HCT116 (cell line): ENCODE data around the gene SMS. TPM values are rescaled to one million over a fixed set of nuclear protein-coding genes. Genes with fewer than 3 reads are reported as not detected.

Source experiments
- ATAC-seq: fragments of 200-7000 bp; cut with Tn5 transposase; 2 replicates; pipeline ENCODE4 v1.9.1; 2020; ENCODE audit warnings: mild to moderate bottlenecking, moderate library complexity
- Bru-seq: library from RNA; stranded (reverse); fragments of 400-500 nt; gene quantifications from one replicate; lab custom pipeline; 2021; lab: Mats Ljungman, UMichigan
- BruChase-seq, 2 experiments: library from RNA; stranded (reverse); fragments of 400-500 nt; gene quantifications; one replicate each; lab custom pipeline; 2021; lab: Mats Ljungman, UMichigan
- BruUV-seq: library from RNA; stranded (reverse); fragments of 400-500 nt; replicated peaks from 2 replicates; lab custom pipeline; 2021; lab: Mats Ljungman, UMichigan
- CTCF ChIA-PET: fragments of 300-600 bp; sonication (Branson Sonifier 250); formaldehyde crosslinking; loops from one replicate; lab custom pipeline; 2021; ENCODE audit warnings: antibody characterized with exemption; lab: Charles Lee
- POLR2A ChIA-PET: fragments of 300-600, 350-600 bp; sonication (Branson Sonifier 250); formaldehyde crosslinking; loops from one replicate; lab custom pipeline; 2021; ENCODE audit warnings: antibody characterized with exemption; lab: Charles Lee
- RAD21 ChIA-PET, 2 experiments: fragments of 300-600 bp; sonication (Branson Sonifier 250); formaldehyde crosslinking; loops; one replicate each; lab custom pipeline; 2023; ENCODE audit warnings: low total read pairs in 2 of 2; ENCODE audit not compliant: uncharacterized antibody in 2 of 2, unreplicated experiment in 2 of 2, low non-redundant PET in 1 of 2; lab: Charles Lee
- DNase-seq: peaks from one replicate; pipeline ENCODE4 v3.0.0-alpha.2; 2010; ENCODE audit warnings: low read depth, low spot score
- H2AFZ ChIP-seq: fragments of 200-600 bp; shearing (Covaris generic), sonication (generic); 2 replicates; pipeline ENCODE4 v1.6.1; 2017; ENCODE audit warnings: low read depth, mixed run types, mixed read lengths, antibody characterized with exemption, low read length; ENCODE audit not compliant: poor library complexity, severe bottlenecking
- H3K27ac ChIP-seq: 2 replicates; pipeline ENCODE4 v1.5.1; 2012; ENCODE audit warnings: low read depth, low read length
- H3K27me3 ChIP-seq: fragments of 200-600 bp; sonication (generic); 2 replicates; pipeline ENCODE4 v1.6.1; 2016; ENCODE audit warnings: mixed run types, low read length, mixed read lengths; ENCODE audit not compliant: insufficient read depth
- H3K36me3 ChIP-seq, 2 experiments: fragments of 200-500 bp in 1 of 2; fragments of 200-600 bp in 1 of 2; sonication (Bioruptor generic) in 1 of 2; sonication (generic) in 1 of 2; 2 replicates each; pipeline versions ENCODE4 v1.5.1 to v1.6.1; 2014 to 2016; ENCODE audit warnings: low read length in 2 of 2, inconsistent platforms in 1 of 2, mixed read lengths in 1 of 2, mixed run types in 1 of 2; ENCODE audit not compliant: insufficient read depth in 2 of 2, control insufficient read depth in 1 of 2
- H3K4me1 ChIP-seq, 2 experiments: fragments of 200-600 bp in 1 of 2; sonication (generic) in 1 of 2; 2 replicates each; pipeline versions ENCODE4 v1.5.1 to v1.6.1; 2012 to 2017; ENCODE audit warnings: low read length in 2 of 2, inconsistent platforms in 1 of 2, mild to moderate bottlenecking in 1 of 2, mixed read lengths in 1 of 2, mixed run types in 1 of 2, moderate library complexity in 1 of 2; ENCODE audit not compliant: insufficient read depth in 2 of 2, control insufficient read depth in 1 of 2
- H3K4me2 ChIP-seq: fragments of 200-600 bp; sonication (generic); 2 replicates; pipeline ENCODE4 v1.6.1; 2017; ENCODE audit warnings: mixed run types, low read length, mixed read lengths
- H3K4me3 ChIP-seq, 2 experiments: fragments of 200-600 bp in 1 of 2; sonication (generic) in 1 of 2; replicated peaks in 1 of 2; 2 replicates each; pipeline ENCODE4 v1.5.1; 2011 to 2016; ENCODE audit warnings: low read length in 2 of 2, control low read depth in 1 of 2, low read depth in 1 of 2, mild to moderate bottlenecking in 1 of 2, mixed read lengths in 1 of 2, mixed run types in 1 of 2
- H3K79me2 ChIP-seq: fragments of 200-600 bp; sonication (generic); 2 replicates; pipeline ENCODE4 v1.6.1; 2017; ENCODE audit warnings: mild to moderate bottlenecking, mixed run types, low read length, moderate library complexity, mixed read lengths; ENCODE audit not compliant: insufficient read depth
- H3K9ac ChIP-seq: fragments of 200-600 bp; sonication (generic); 2 replicates; pipeline ENCODE4 v1.6.1; 2016; ENCODE audit warnings: low read length, mixed read lengths
- H3K9me2 ChIP-seq: fragments of 200-600 bp; sonication (generic), shearing (Covaris generic); 2 replicates; pipeline ENCODE4 v1.6.1; 2017; ENCODE audit warnings: mixed run types, mild to moderate bottlenecking, moderate library complexity; ENCODE audit not compliant: insufficient read depth
- H3K9me3 ChIP-seq, 2 experiments: fragments of 200-500 bp in 1 of 2; fragments of 200-600 bp in 1 of 2; sonication (Bioruptor generic) in 1 of 2; sonication (generic) in 1 of 2; 2 replicates each; pipeline ENCODE4 v1.6.1; 2014 to 2017; ENCODE audit warnings: low read length in 2 of 2, mixed read lengths in 2 of 2, inconsistent platforms in 1 of 2, low read depth in 1 of 2, mild to moderate bottlenecking in 1 of 2, mixed run types in 1 of 2, moderate library complexity in 1 of 2; ENCODE audit not compliant: control insufficient read depth in 1 of 2, insufficient read depth in 1 of 2
- H4K20me1 ChIP-seq: fragments of 200-600 bp; sonication (generic), shearing (Covaris generic); 2 replicates; pipeline ENCODE4 v1.6.1; 2017; ENCODE audit warnings: mixed run types, mild to moderate bottlenecking, moderate library complexity; ENCODE audit not compliant: insufficient read depth
- EGR1 ChIP-seq: IDR thresholded peaks from 2 replicates; pipeline ENCODE4 v1.6.1; 2012; ENCODE audit warnings: low read depth
- EZH2 ChIP-seq: fragments of 200-600 bp; sonication (generic); IDR thresholded peaks from 2 replicates; pipeline ENCODE4 v1.6.1; 2017; ENCODE audit warnings: antibody characterized with exemption, mixed run types
- JUND ChIP-seq: IDR thresholded peaks from 2 replicates; pipeline ENCODE4 v1.6.1; 2012
- MAX ChIP-seq: IDR thresholded peaks from 2 replicates; pipeline ENCODE4 v1.6.1; 2012
- POLR2A ChIP-seq: IDR thresholded peaks from 2 replicates; pipeline ENCODE4 v1.7.0; 2011; ENCODE audit warnings: borderline replicate concordance; ENCODE audit not compliant: insufficient read depth, insufficient read length; ENCODE audit errors: extremely low read depth
- POLR2AphosphoS5 ChIP-seq: IDR thresholded peaks from 2 replicates; pipeline ENCODE4 v1.6.1; 2011; ENCODE audit warnings: mild to moderate bottlenecking, low read depth, low read length, moderate library complexity
- SIN3A ChIP-seq: IDR thresholded peaks from 2 replicates; pipeline ENCODE4 v1.6.1; 2012; ENCODE audit warnings: low read depth
- SRF ChIP-seq: IDR thresholded peaks from 2 replicates; pipeline ENCODE4 v1.6.1; 2012; ENCODE audit warnings: low read depth
- TCF7L2 ChIP-seq: IDR thresholded peaks from 2 replicates; pipeline ENCODE4 v1.7.0; 2011; ENCODE audit warnings: borderline replicate concordance, inconsistent platforms; ENCODE audit not compliant: insufficient read depth, insufficient read length; ENCODE audit errors: extremely low read depth
- YY1 ChIP-seq: IDR thresholded peaks from 2 replicates; pipeline ENCODE4 v1.6.1; 2011; ENCODE audit warnings: low read length, low read depth, moderate library complexity, mild to moderate bottlenecking; ENCODE audit not compliant: insufficient replicate concordance; ENCODE audit errors: extremely low read depth
- ZNF274 ChIP-seq: fragments of 200-500 bp; sonication (Bioruptor generic); IDR thresholded peaks from 2 replicates; pipeline ENCODE4 v1.6.1; 2014; ENCODE audit warnings: mild to moderate bottlenecking, low read depth, low read length, inconsistent platforms
- intact Hi-C: fragments of 100-400 bp; cut with micrococcal nuclease; formaldehyde crosslinking; loops from 2 replicates; pipeline ENCODE4 v1.10.0; 2022
- long read RNA-seq: library from polyadenylated mRNA; unstranded; transcript quantifications from one replicate; pipeline ENCODE4 v2.0.0, GENCODE V29; 2021; ENCODE audit not compliant: unreplicated experiment
- polyA plus RNA-seq: library from polyadenylated mRNA; unstranded; fragments of >200 nt; gene quantifications from 2 replicates; pipeline ENCODE4 v1.2.1, GENCODE V29; 2012; ENCODE audit warnings: missing spikeins
- total RNA-seq: library from RNA; stranded (reverse); gene quantifications from one replicate; pipeline ENCODE4 v1.2.1, GENCODE V29; 2021; ENCODE audit not compliant: unreplicated experiment
- TF ChIP-seq, protein P1 (sequence below): IDR thresholded peaks from 2 replicates; pipeline ENCODE4 v1.6.1; 2012

The SMS gene
- total RNA-seq (164 TPM), Bru-seq, nascent RNA (percentile 90 among the genes with signal in this experiment), BruChase-seq, experiment 1, labeled RNA remaining after a 6-hour chase (percentile 85 among the genes with signal in this experiment), BruChase-seq, experiment 2, labeled RNA remaining after a 2-hour chase (percentile 78 among the genes with signal in this experiment)
- 118 and 150 TPM in 2 replicates for polyA plus RNA-seq
- long read RNA-seq, transcript SMS-202 (11 exons, 1,837 nt) = major isoform, 191 of 225 reads
- long read RNA-seq, partial matches to known transcripts = 22 of 225 reads
- long read RNA-seq, other reads (novel, unspliced or antisense) = 11 of 225 reads

- Histone ChIP-seq H3K9me3 (no peaks in the 10 kb centered on the region), H3K9me2 (no peaks in the 10 kb centered on the region), H3K79me2 (peaks cover 41% of the 10 kb centered on the region), H2AFZ (no peak within 1 kb of the TSS), H4K20me1 (no peaks in the 10 kb centered on the region), H3K4me2 (peak within 1 kb of the TSS; percentile 79), H3K4me3 (peak within 1 kb of the TSS; percentile 59 to 71), H3K36me3 (no peaks in the 10 kb centered on the region), H3K27ac (peak within 1 kb of the TSS; percentile 83), H3K4me1 (peaks cover 14 to 42% of the 10 kb centered on the region in 2 experiments), H3K9ac (peak within 1 kb of the TSS; percentile 81), H3K27me3 (no peaks in the 10 kb centered on the region)
- ATAC-seq (peak; percentile 87), DNase-seq (no peak)
- BruUV-seq = no TSS peak
- ChIA-PET POLR2A (no interaction called here), CTCF (no interaction called here)
- intact Hi-C loops = no loop called here
- TF ChIP-seq POLR2A (peak; percentile 19), MAX (peak; percentile 74; the same call in 1 of the 2 replicates), EGR1 (peak; percentile 67), POLR2AphosphoS5 (peak; percentile 69), YY1 (peak; percentile 28), EZH2 (no peak)
- TF ChIP-seq, protein P1, sequence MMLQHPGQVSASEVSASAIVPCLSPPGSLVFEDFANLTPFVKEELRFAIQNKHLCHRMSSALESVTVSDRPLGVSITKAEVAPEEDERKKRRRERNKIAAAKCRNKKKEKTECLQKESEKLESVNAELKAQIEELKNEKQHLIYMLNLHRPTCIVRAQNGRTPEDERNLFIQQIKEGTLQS = no peak
- TF ChIP-seq, all 23 proteins: peak for 5
- RAD21 ChIA-PET = no interaction called here
These were observed at the start of gene SMS for GRCh38 chrX:21940356-21940829. SMS (plus strand) TSS chrX:21940709; CDS start chrX:21940825, 116 bp downstream.

DNA sequence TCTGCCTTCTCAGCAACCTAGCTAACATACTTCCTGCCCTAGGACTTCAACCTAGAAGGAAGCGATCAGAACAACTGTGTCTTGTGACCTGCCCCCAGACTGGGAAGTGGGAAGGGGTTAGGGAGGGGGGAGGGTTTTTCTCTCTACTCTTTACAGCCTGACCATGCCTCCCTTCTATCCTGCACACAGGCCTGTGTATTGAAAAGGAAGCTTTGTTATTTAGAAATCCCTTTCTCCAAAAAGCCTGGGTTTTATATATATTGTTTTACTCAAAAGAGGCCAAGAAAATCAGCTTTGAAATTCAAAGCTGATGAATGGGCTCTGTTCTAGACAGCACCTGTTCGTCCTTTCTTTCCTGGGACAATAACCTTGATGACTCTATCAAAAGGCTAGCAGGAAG lies 35.2 kb upstream of the SMS start:
- Histone ChIP-seq H3K9me3 (no peaks in the 10 kb centered on the region), H3K79me2 (no peaks in the 10 kb centered on the region), H3K4me2 (no peak overlapping the region), H3K27me3 (no peaks in the 10 kb centered on the region), H3K4me1 (no peaks in the 10 kb centered on the region), H4K20me1 (no peaks in the 10 kb centered on the region), H3K4me3 (no peak overlapping the region), H2AFZ (no peak overlapping the region), H3K27ac (no peak overlapping the region), H3K36me3 (no peaks in the 10 kb centered on the region), H3K9me2 (no peaks in the 10 kb centered on the region), H3K9ac (no peak overlapping the region)
- ChIA-PET POLR2A (no interaction called here), CTCF (no interaction called here), RAD21 (no interaction called here)
- intact Hi-C loops = no loop called here
- no TSS peak for BruUV-seq
- TF ChIP-seq TCF7L2 (no peak), ZNF274 (no peak), SIN3A (no peak), POLR2AphosphoS5 (no peak), SRF (no peak), JUND (no peak)
- no peak for DNase-seq
- no peak for ATAC-seq
